ENCODE measurements around the gene KLHDC7B.
"Not testable (repeated sequence)": the region's sequence is repeated elsewhere in the genome, so short reads cannot be mapped to it uniquely, and the experiment has no call there.

The KLHDC7B gene

GRCh38 chr22:50516068-50516467 is 29.6 kb upstream of the KLHDC7B start:
- no peak for TF ChIP-seq POU2F2 (IDR thresholded peaks at IDR 0.05; ENCODE audit: low read depth, low read length)
- no peak for TF ChIP-seq POLR2AphosphoS5 (IDR thresholded peaks at IDR 0.05; ENCODE audit: low read depth, low read length)
- no peak for TF ChIP-seq SPI1 (IDR thresholded peaks at IDR 0.05; ENCODE audit: low read depth, low read length)
- DNase-seq (ENCODE audit: insufficient read length, low spot score), result no peak

GRCh38 chr22:50516891-50517290 is 28.8 kb upstream of the KLHDC7B start:
- DNase-seq (ENCODE audit: insufficient read length, low spot score) (no peak), FAIRE-seq (no peak)
- TF ChIP-seq SPI1 (IDR thresholded peaks at IDR 0.05; ENCODE audit: low read depth, low read length), result no peak
- TF ChIP-seq POU2F2 (IDR thresholded peaks at IDR 0.05; ENCODE audit: low read depth, low read length), result no peak
- TF ChIP-seq POLR2AphosphoS5 (IDR thresholded peaks at IDR 0.05; ENCODE audit: low read depth, low read length), result no peak
- TF ChIP-seq PAX5 (IDR thresholded peaks at IDR 0.05; ENCODE audit: insufficient read depth, low read length, severe bottlenecking), result no peak
- TF ChIP-seq TAF1 (IDR thresholded peaks at IDR 0.05; ENCODE audit: low read depth, low read length), result no peak
- no peak for TF ChIP-seq POLR2A (IDR thresholded peaks at IDR 0.05; ENCODE audit: low read depth, low read length)

More at GRCh38 chr22:50516068-50516467, 29.6 kb upstream of the KLHDC7B start:
- no peak for FAIRE-seq

GRCh38 chr22:50517495-50518260 is 28.0 kb upstream of the KLHDC7B start:
- no peak for DNase-seq (ENCODE audit: insufficient read length, low spot score)
- FAIRE-seq, result no peak
- TF ChIP-seq POLR2AphosphoS5 (IDR thresholded peaks at IDR 0.05; ENCODE audit: low read depth, low read length), result no peak
- TF ChIP-seq POU2F2 (IDR thresholded peaks at IDR 0.05; ENCODE audit: low read depth, low read length), result no peak
- no peak for TF ChIP-seq POLR2A (IDR thresholded peaks at IDR 0.05; ENCODE audit: low read depth, low read length)
- TF ChIP-seq PAX5 (IDR thresholded peaks at IDR 0.05; ENCODE audit: insufficient read depth, low read length, severe bottlenecking), result no peak
- no peak for TF ChIP-seq TAF1 (IDR thresholded peaks at IDR 0.05; ENCODE audit: low read depth, low read length)
- TF ChIP-seq SPI1 (IDR thresholded peaks at IDR 0.05; ENCODE audit: low read depth, low read length), result no peak

GRCh38 chr22:50518606-50519005 is 27.1 kb upstream of the KLHDC7B start:
- DNase-seq (ENCODE audit: insufficient read length, low spot score), result no peak
- no peak for FAIRE-seq
- TF ChIP-seq TAF1 (IDR thresholded peaks at IDR 0.05; ENCODE audit: low read depth, low read length), result no peak
- no peak for TF ChIP-seq POLR2AphosphoS5 (IDR thresholded peaks at IDR 0.05; ENCODE audit: low read depth, low read length)
- TF ChIP-seq SPI1 (IDR thresholded peaks at IDR 0.05; ENCODE audit: low read depth, low read length), result no peak
- no peak for TF ChIP-seq POU2F2 (IDR thresholded peaks at IDR 0.05; ENCODE audit: low read depth, low read length)
- TF ChIP-seq POLR2A (IDR thresholded peaks at IDR 0.05; ENCODE audit: low read depth, low read length), result no peak

GRCh38 chr22:50519151-50519550 is 26.5 kb upstream of the KLHDC7B start:
- no peak for DNase-seq (ENCODE audit: insufficient read length, low spot score)
- FAIRE-seq, result no peak
- no peak for TF ChIP-seq TAF1 (IDR thresholded peaks at IDR 0.05; ENCODE audit: low read depth, low read length)
- no peak for TF ChIP-seq POU2F2 (IDR thresholded peaks at IDR 0.05; ENCODE audit: low read depth, low read length)
- no peak for TF ChIP-seq POLR2A (IDR thresholded peaks at IDR 0.05; ENCODE audit: low read depth, low read length)

GRCh38 chr22:50520184-50520583 is 25.5 kb upstream of the KLHDC7B start:
- FAIRE-seq; DNase-seq (ENCODE audit: insufficient read length, low spot score): not testable (repeated sequence)

- TF ChIP-seq POLR2A (IDR thresholded peaks at IDR 0.05; ENCODE audit: low read depth, low read length) (no peak), POU2F2 (IDR thresholded peaks at IDR 0.05; ENCODE audit: low read depth, low read length) (no peak)
- DNase-seq (ENCODE audit: insufficient read length, low spot score) (no peak), FAIRE-seq (no peak)
Observed at GRCh38 chr22:50520826-50521453, 24.8 kb upstream of the KLHDC7B start.

- no peak for TF ChIP-seq POLR2AphosphoS5 (IDR thresholded peaks at IDR 0.05; ENCODE audit: low read depth, low read length)
- TF ChIP-seq POU2F2 (IDR thresholded peaks at IDR 0.05; ENCODE audit: low read depth, low read length), result no peak
- TF ChIP-seq PAX5 (IDR thresholded peaks at IDR 0.05; ENCODE audit: insufficient read depth, low read length, severe bottlenecking), result no peak
- no peak for TF ChIP-seq TAF1 (IDR thresholded peaks at IDR 0.05; ENCODE audit: low read depth, low read length)
- TF ChIP-seq SPI1 (IDR thresholded peaks at IDR 0.05; ENCODE audit: low read depth, low read length), result no peak
- no peak for TF ChIP-seq POLR2A (IDR thresholded peaks at IDR 0.05; ENCODE audit: low read depth, low read length)
- FAIRE-seq (no peak), DNase-seq (ENCODE audit: insufficient read length, low spot score) (no peak)
Observed at GRCh38 chr22:50521710-50522109, 24.0 kb upstream of the KLHDC7B start.

- TF ChIP-seq PAX5 (IDR thresholded peaks at IDR 0.05; ENCODE audit: insufficient read depth, low read length, severe bottlenecking) (no peak), POU2F2 (IDR thresholded peaks at IDR 0.05; ENCODE audit: low read depth, low read length) (no peak)
- DNase-seq (ENCODE audit: insufficient read length, low spot score) (no peak), FAIRE-seq (no peak)
Observed at GRCh38 chr22:50522208-50522805, 23.4 kb upstream of the KLHDC7B start.

- FAIRE-seq (no peak), DNase-seq (ENCODE audit: insufficient read length, low spot score) (no peak)
- TF ChIP-seq POU2F2 (IDR thresholded peaks at IDR 0.05; ENCODE audit: low read depth, low read length) (no peak), POLR2AphosphoS5 (IDR thresholded peaks at IDR 0.05; ENCODE audit: low read depth, low read length) (peak; percentile 43; the same call in 1 of the 2 replicates)
Observed at GRCh38 chr22:50522806-50523438, 22.8 kb upstream of the KLHDC7B start.
